ENCODE results near the gene LTBR.
"Not testable (repeated sequence)": the region's sequence is repeated elsewhere in the genome, so short reads cannot be mapped to it uniquely, and the experiment has no call there.

The LTBR gene

DNA sequence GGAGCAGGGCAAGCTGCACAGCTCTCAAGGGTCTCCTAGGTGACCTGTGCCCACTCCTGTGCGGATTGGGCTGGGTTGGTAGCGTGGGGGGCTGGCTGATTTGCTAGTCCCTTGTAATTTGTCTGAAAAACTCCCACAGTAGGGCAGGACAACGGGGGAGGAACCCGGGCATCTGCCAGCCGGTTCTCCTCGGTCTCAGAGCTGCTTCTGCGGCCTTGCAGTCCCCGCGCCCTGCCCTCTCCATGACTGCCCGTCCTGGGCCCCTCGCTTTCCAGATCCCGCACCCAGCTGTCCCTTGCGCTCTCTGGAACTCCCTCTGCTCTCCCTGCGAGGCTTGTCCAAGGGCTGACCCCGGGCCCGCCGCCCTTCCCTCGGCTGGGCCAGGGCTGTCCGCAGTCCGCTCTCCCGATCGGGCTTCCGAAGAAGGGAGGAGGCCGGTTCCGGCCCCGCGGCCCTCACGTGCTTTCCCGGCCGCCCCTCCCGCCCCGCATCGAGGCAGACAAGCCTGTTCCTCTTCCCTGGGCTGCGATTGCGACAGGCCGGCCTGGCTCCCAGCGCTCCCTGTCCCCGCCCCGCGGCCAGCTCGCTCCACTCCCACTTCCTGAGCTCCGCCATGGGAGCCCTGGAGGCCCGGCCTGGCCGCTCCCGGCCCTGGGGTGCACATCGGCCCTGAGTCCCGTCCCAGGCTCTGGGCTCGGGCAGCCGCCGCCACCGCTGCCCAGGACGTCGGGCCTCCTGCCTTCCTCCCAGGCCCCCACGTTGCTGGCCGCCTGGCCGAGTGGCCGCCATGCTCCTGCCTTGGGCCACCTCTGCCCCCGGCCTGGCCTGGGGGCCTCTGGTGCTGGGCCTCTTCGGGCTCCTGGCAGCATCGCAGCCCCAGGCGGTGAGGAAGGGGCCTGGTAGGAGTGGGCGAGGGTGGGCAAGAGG lies at the start of gene LTBR:
TSS of gene LTBR (plus strand) at position 591 of the 927 bp plus-strand sequence. CDS start at position 788, 197 bp downstream.
- peak; percentile 94 for DNase-seq (ENCODE audit: low spot score)

DNA sequence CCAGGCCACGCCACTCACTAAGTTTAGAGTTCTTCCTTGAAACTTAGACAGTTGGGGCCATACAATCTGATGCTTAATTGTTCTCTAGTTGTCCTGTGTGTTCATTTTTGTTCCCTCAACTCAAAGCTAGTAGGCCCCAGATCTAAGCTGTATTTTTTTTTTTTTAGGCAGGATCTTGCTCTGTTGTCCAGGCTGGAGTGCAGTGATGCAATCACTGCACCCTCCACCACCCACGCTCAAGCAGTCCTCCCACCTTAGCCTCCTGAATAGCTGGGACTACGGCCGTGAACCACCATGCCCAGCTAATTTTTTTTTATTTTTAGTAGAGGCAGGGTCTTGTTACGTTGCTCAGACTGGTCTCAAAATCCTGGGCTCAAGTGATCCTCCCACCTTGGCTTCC lies 49.6 kb upstream of the LTBR start:
- no peak for DNase-seq (ENCODE audit: low spot score)

DNA sequence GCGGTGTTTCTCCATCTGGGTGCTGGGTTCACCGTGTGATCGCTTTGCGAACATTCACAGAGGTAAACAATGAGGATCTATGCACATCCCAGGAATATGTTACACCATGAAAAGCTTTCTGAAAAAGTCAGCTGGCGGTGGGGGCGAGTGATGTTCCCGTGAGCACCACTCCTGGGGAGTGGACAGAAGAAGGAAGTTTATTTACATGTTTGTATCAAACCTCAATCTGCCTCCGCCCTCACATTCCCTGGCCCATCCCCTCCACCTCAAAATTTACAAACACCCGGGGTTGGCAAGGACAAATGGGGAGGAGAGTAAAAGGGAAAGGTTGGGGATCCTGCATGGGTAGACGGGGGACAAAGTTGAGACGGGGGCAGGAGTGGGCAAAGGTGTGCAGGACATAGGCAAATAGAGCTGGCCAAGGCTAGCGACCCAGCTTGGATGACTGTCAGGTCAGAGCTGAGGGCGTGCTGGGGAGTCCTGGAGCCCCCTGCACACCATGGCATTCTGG lies 49.0 kb upstream of the LTBR start:
- DNase-seq (ENCODE audit: low spot score), result no peak

DNA sequence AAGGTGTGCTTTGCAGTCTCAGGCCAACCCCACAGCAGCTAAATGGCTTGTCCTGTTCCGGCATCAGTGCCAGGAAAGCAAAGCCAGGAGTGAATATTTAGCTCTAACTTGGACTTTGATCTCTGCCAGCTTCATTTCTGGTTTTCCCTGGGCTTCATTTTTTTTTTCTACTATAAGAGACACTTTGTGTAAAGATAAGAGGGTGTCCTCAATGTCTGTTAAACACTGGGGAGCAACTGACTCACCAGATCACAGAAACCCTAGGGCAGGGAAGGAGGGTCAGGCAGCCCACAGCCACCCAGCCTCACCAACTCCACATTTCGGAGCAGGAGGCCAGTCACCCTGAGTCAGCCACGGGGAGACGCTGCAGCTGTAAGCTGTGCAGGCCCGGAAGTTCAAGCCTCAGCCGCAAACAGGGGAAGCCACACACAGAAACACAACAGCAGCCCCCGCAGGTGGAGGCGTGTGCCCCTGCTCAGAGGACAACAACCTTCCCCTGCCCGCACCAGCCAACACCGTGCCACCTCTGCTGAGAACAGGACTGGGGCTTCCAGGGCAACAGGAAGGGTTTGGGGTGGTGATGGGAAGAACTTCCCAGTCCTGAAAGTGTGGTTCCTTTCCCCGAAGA lies 48.4 kb upstream of the LTBR start:
- DNase-seq (ENCODE audit: low spot score), result no peak

DNA sequence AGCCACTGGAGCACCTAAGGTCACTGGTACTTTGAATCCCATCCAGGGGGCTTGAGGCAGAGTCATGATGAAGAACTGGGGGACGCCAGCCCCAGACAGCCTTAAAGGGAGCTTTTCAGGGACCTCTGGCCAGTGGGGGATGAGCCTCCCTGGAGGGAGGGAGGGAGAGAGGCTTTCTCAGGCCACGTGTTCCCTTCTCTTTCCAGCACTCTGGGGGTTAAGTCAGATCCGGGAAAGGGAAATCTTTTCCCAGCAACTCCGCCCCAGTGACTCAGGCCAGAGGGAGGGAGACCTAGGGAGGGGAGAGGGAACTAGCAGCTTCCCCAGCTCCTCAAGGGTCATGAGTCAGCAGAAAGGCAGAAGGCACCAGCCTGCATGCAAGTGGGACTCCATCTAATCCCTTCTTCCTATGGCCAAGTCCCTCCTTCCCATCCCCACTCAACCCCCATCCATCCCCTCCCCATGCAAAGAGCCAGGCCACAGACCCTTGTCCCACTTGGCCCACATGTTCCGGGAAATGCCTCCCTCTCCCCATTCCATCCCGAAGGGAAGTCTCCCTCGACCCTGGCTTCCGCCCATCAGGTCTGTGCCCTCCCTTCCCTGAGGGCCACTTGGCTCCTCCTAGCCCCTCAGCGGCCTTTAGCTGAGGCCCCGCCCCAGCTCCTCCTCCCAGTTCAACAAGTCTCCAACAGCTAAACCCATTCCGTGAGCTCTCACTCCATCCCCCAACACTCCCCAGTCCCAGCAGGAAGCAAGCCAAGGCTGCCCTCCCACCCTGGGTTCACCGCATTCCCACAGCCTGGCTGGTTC lies 47.7 kb upstream of the LTBR start:
- peak; percentile 91 for DNase-seq (ENCODE audit: low spot score)

DNA sequence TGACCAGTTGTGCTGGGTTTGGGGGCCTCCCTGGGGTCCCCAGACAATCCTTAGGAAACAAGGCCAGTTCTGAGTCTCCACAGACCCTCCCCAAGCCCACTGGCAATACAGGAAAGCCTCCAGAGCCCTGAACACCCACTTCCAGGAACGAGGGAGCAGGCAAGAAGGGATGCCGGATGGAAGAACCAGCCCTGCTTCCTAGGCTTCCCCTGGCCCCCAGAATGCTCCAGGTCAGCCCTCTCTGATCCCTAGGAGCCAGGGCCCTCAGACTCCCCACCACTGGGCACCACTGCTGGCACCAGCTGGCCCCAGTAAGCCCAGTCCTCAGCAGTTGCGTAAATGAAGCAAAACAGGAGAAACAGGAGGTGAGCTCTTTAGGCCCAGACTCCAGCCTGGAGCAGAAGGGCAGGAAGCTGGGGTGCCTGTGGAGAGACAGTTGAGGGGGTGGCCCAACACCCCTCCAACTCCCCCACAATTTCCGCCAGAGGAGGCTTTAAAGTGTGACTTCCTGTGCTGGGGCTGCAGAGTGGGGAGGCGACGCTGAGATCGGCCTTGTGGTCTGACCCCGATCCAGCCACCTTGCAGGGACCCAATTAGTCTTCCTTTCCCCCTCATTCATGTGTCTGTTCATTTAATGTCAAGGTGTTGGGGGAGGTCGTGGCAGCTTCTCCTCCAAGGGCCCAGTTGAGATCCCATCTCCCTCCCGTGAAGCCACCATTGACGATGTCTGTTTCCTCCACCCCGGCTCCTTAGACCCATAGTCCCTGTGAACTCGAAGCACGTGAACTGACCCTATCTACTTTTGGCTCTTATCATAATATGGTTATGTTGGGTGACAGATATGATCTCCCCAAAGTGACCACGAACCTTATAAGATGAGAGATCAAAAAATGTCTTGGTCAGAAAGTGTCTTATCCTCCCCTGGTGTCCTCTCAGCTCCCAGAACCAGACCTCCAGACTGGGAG lies 46.8 kb upstream of the LTBR start:
- DNase-seq (ENCODE audit: low spot score), result no peak

DNA sequence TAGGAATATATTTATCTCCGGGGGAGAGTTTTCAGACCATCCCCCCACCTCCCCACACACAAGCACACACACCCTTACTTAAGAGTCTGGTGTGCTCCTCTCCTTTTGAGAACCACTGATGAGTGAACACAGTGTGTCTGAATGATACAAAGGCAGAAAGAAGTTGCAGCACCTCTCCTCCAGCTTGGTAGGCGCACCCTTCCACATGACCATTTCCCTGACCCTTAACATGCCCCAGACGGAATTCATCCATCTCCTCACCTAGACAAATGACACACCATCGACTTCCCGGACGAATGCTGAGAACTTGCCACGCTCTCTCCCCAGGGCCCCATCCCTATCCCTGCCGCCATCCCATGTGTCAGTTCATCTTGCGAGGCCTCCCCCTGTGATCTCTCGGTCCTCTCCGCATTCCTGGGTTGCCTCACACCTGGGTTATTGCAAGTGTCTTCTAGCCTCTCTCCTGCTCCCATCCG lies 46.0 kb upstream of the LTBR start:
- no peak for DNase-seq (ENCODE audit: low spot score)

DNA sequence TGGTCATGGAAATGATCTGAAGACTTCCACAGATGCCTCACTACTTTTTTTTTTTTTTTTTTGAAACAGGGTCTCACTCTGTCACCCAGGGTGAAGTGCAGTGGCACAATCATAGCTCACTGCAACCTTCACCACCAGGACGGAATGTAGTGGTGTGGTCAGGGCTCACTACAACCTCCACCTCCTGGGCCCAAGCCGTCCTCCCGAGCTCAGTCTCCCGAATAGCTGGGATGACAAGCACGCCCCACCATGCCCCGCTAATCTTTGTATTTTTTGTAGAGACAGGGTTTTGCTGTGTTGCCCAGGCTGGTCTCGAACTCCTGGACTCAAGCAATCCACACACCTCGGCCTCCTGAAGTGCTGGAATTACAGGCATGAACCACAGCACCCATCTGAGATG lies 45.4 kb upstream of the LTBR start:
- DNase-seq (ENCODE audit: low spot score), result not testable (repeated sequence)

DNA sequence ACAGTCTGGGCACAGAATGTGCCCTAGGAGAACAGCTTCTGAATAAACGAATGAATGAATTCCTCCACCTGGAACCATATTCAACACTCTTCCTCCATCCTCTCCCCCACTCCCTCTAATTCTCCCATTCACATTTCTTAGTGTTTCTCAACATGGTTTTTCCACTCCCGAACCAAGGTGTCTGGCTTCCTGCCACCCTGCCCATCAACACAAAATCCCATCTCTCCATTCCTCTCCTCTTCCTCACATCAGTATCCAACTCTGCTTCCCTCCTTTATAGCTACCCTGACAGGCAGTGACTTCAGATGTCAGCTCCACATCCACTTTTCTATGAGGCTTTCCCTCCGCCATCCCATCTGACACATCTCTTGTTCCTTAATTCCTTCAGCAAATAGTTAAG lies 45.0 kb upstream of the LTBR start:
- DNase-seq (ENCODE audit: low spot score), result no peak

DNA sequence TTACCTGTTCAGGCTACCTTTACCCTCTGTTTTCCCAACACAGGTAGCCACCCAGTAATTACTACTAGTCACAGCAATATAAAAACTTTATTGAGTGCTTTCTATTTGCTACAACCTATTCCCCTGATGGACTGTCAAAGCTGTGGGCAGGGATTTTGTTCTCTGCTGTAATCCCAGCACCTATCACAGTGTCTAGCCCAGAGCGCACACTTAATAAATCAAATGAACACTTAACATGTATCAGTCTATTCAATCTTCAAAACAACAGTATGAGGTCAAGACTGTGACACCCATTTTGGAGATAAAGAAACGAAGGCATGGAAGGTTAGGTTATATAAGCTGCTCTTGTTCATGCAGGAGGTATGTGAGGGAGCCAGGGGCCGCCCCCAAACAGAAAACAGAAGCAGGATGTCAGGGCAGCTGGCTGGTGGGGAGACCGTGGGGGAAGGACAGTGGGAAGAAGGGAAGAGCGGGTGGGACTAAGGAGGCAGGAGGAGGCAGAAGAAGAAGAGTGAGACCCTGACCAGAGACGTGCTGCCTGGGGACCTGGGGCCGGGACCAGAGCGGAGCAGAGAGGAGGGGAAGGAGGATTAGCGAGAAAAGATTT lies 43.8 kb upstream of the LTBR start:
- DNase-seq (ENCODE audit: low spot score), result no peak

DNA sequence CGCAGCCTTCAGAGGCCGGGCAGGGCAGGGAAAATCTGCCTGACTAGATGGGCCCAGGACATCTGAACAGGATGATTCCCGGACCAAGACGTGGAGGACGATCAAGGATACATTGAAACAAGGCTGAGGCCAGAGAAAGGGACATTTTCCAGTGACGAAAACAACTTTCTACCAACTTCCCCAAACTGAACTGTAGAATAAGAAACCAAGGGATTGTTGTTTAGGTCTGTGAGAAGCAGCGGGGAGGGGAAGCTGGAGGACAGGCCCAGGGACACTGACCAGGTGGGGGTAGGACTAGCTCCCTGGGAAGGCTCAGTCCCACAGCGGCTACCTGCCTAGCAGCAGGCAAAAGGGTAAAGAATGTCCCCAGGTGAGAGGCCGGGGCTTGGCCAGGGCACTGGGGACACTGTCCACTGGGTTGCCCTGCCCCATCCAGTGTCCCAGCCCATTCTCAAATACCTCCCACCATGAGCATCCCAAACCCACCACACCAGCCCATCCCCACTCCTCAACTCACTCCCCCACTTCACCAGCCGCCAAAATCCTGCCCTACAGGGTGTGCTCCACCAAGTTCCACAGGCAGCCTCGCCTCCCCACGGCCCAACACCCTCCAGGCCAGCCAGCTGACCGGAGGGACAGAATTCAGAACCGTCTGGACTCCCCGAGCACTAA lies 43.1 kb upstream of the LTBR start:
- no peak for DNase-seq (ENCODE audit: low spot score)

DNA sequence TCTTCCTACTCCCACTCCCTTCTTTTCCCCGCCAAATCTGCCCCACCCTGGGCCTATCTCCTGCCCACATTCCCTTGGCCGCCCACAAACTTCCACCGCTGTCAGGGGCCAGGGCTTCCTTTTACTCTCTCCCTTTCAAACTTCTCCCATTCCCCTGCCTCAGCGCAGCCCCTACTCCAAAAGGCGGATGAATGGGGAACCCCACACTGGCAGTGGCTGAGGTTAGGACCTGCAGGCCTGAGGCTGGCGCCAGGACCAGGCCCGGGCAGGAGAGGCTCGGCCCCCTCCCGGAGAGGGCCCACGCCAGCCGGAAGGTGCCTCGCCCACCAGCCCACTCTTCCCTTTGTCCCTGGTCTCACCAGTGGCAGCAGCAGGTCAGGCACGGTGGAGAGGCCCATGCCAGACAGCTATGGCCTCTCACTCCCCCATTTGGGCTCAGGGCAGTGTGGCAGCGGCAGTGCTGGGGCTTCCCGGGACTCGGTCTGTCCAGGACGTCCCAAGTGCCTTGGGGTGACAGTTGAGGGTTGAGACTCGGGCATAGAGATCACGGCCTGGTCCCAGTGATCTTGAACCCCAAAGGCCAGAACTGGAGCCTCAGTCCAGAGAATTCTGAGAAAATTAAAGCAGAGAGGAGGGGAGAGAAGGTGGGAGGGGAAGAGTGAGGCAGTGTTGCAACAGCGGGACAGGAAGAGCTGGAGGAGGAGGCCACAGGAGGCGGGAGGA lies 42.4 kb upstream of the LTBR start, which contains the start of gene TNFRSF1A:
TSS of gene TNFRSF1A (minus strand) at position 660 of the 723 bp plus-strand sequence. CDS start at position 398, 262 bp downstream.
- no peak for DNase-seq (ENCODE audit: low spot score)

DNA sequence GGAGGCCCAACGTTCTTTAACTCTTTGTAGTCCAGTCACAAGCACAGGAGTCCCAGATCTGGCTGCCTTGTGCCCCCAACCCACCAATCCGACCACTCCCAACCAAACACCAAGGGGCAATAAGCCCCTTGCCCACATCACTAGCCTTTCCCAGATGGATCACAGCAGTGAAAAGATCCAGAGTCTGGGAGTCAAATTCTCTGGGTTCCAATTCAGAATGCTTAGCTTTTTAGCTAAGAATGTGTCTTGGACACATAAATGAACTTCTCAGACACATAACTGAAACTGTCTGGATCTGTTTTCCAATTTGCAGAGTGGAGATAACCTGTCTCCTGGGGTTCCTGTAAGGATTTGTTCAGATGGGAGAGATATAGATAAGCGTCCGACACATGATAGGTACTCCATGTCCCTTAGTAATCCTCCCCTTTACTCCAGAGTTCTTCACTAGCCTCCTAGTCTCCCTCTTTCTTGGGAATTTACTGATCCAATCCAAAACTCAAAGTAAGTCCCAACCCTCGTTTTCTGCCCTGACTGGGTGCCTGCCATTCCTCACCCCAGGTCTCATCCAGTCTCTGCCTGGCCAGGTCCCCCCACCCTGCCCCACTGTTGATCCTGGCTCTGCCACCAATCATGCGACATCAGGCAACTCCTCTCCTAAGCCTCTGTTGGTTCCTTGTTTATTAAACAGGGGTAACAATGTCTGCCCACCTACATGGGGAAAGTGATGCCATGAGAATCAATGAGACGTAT lies 41.6 kb upstream of the LTBR start:
- no peak for DNase-seq (ENCODE audit: low spot score)

DNA sequence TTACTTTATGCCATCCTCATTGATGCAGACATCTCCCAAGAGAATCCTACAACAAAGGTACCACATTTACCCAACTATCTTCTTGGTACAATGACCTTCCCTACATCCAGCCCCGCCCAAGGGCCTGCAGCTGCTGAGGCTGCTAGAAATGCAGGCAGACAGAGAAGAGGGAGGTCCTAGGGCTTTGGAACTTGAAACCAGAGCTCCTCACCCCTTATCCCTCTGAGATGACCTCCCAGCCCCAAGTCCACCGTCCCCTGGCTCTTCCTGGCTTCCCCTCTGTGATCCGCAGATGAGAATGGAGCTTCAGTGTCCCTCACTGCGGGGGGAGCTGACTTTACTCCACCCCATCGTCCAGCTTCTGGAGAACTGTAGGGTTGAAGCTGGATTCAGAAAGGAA lies 40.4 kb upstream of the LTBR start:
- DNase-seq (ENCODE audit: low spot score), result no peak

DNA sequence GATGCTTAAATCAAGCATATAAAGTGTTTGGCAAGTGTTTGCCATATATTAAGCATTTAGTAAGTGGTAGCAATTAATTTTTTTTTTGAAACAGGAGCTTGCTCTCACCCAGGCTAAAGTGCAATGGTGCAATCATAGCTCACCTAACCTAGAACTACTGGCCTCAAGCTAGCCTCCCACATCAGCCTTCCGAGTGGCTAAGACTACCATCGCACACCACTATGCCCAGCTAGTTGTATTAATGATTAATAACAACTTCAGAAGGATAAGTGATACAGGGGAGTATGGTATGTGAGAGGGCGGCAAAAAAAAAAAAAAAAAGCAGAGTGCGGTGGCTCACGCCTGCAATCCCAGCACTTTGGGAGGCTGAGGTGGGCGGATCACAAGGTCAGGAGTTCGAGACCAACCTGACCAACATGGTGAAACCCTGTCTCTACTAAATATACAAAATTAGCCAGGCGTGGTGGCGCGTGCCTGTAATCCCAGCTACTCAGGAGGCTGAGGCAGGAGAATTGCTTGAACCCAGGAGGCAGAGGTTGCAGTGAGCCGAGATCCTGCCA lies 39.8 kb upstream of the LTBR start:
- DNase-seq (ENCODE audit: low spot score), result not testable (repeated sequence)

DNA sequence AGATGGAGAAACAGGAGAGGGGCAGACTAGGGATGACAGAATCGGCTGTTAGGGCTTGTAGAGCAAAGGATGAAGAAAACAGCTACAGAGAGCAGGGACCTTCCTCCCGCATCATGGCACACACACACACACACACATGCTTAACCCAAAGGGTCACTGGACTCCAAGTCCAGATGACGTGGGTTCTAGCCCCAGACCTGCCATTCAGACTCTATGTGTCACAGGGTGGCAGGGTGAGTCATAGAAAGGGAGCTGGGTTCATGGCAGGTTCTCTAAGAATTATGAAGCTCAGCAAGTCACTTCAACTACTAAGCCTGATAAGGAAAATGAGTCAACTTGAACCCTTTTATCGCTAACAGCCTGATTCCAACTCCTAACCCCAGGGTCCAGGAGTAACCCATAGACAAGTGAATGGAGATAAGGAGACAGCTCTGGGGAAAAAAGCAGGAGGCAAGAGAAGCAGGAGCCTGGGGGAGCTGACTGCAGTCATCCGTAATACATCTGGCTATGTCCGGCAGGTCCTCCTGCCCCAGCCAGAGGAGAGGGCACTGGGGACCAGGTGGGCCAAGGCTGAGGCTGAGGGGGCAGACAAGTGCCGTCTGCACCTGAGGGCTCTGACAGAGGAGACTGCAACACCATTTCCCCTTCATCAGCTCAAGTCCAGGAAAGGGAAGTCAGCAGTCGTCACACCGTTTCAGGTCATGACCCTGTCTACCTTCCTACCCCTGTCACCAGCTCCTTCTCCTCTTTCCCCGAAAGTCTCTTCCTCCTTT lies 38.5 kb upstream of the LTBR start:
- DNase-seq (ENCODE audit: low spot score), result no peak

DNA sequence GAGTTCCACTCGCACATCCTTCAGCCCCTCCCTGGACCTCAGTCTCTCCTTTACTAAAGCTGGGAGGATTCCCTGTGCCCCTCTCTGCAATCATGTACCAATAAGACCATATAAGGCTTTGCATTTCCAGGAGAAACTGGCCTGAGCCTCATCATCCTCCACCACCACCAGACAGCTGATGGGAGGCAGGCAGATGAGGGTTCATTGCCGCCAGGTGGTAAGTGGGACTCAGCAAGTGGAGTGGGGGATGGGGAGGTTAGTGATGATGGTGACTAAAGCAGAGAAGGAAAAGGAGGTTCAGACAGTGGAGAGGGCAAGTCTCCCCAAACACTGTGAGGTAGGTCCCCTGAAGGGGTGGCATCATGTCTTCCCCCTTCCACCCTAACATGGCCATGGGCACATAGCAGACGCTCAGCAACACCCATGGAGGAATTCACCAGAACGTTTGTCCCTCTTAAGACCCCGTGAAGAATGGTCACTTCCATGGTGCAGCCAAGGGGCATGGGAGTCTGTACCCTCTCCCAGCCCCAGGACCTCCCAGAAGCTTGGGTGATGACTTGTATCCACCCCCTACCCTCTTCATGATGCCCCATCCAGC lies 37.6 kb upstream of the LTBR start:
- DNase-seq (ENCODE audit: low spot score), result no peak

Measured in left forelimb (tissue), 1 donor.